Loucy (cell line): ENCODE measurements around the gene CCT7.

ENCODE experiments used
- H2AFZ ChIP-seq: fragments of 200-600 bp; sonication (generic); 2 replicates; pipeline ENCODE4 v1.6.0; 2016; ENCODE audit warnings: antibody characterized with exemption, mild to moderate bottlenecking, low read length, moderate library complexity
- H3F3A ChIP-seq: fragments of 200-600 bp; 2 replicates; pipeline ENCODE4 v1.6.0; 2016; ENCODE audit warnings: antibody characterized with exemption, low read depth, mild to moderate bottlenecking
- H3K27me3 ChIP-seq: fragments of 200-600 bp; sonication (generic); 2 replicates; pipeline ENCODE4 v1.6.1; 2014; ENCODE audit warnings: low read length, mild to moderate bottlenecking; ENCODE audit not compliant: insufficient read depth, poor library complexity, severe bottlenecking
- H3K36me3 ChIP-seq: fragments of 200-600 bp; sonication (generic); 2 replicates; pipeline ENCODE4 v1.6.1; 2016; ENCODE audit warnings: low read length; ENCODE audit not compliant: insufficient read depth
- H3K4me1 ChIP-seq: fragments of 200-600 bp; sonication (generic); 2 replicates; pipeline ENCODE4 v1.5.1; 2014; ENCODE audit warnings: low read length, mild to moderate bottlenecking; ENCODE audit not compliant: insufficient read depth, poor library complexity, severe bottlenecking
- H3K4me2 ChIP-seq: fragments of 200-600 bp; sonication (generic); 2 replicates; pipeline ENCODE4 v1.6.0; 2014; ENCODE audit warnings: antibody characterized with exemption, low read length, low read depth, mild to moderate bottlenecking; ENCODE audit not compliant: poor library complexity, severe bottlenecking
- H3K4me3 ChIP-seq: fragments of 200-600 bp; sonication (generic); 2 replicates; pipeline ENCODE4 v1.5.1; 2014; ENCODE audit warnings: low read length, mild to moderate bottlenecking, mixed read lengths; ENCODE audit not compliant: poor library complexity, severe bottlenecking
- H3K79me2 ChIP-seq: fragments of 200-600 bp; sonication (generic); 2 replicates; pipeline ENCODE4 v1.6.1; 2014; ENCODE audit warnings: low read length; ENCODE audit not compliant: insufficient read depth
- H3K9ac ChIP-seq: fragments of 200-600 bp; sonication (generic); 2 replicates; pipeline ENCODE4 v1.6.0; 2014; ENCODE audit warnings: mild to moderate bottlenecking, low read depth, low read length, moderate library complexity; ENCODE audit not compliant: poor library complexity, severe bottlenecking
- H3K9me2 ChIP-seq: fragments of 200-600 bp; sonication (generic); replicated peaks from 2 replicates; pipeline ENCODE4 v1.6.1; 2016; ENCODE audit warnings: low read depth, low read length, mixed read lengths
- H3K9me3 ChIP-seq: fragments of 200-600 bp; sonication (generic); 2 replicates; pipeline ENCODE4 v1.6.1; 2014; ENCODE audit warnings: mild to moderate bottlenecking, antibody characterized with exemption, low read length, low read depth; ENCODE audit not compliant: insufficient read depth
- H4K20me1 ChIP-seq: fragments of 200-600 bp; sonication (generic); 2 replicates; pipeline ENCODE4 v1.6.0; 2014; ENCODE audit warnings: antibody characterized with exemption, low read length, mild to moderate bottlenecking; ENCODE audit not compliant: insufficient read depth, poor library complexity, severe bottlenecking
- CTCF ChIP-seq: fragments of 200-600 bp; sonication (generic); conservative IDR thresholded peaks from 2 replicates; pipeline ENCODE4 v1.5.1; 2014; ENCODE audit warnings: mild to moderate bottlenecking, antibody characterized with exemption, low read length
- EZH2phosphoT487 ChIP-seq: fragments of 200-600 bp; IDR thresholded peaks from 2 replicates; pipeline ENCODE4 v1.6.1; 2018; ENCODE audit warnings: antibody characterized with exemption, mild to moderate bottlenecking, moderate library complexity, borderline replicate concordance

Gene CCT7

GRCh38 chr2:73257425-73258125, 23.5 kb downstream of the CCT7 start:
- Histone ChIP-seq H2AFZ (no peak overlapping the region), H3K9me2 (no peaks in the 10 kb centered on the region), H3F3A (no peaks in the 10 kb centered on the region), H4K20me1 (no peaks in the 10 kb centered on the region), H3K79me2 (no peaks in the 10 kb centered on the region), H3K4me2 (no peak overlapping the region), H3K36me3 (peaks cover 60% of the 10 kb centered on the region; the same call in 1 of the 2 replicates), H3K4me1 (no peaks in the 10 kb centered on the region), H3K27me3 (no peaks in the 10 kb centered on the region), H3K4me3 (no peak overlapping the region), H3K9ac (no peak overlapping the region), H3K9me3 (no peaks in the 10 kb centered on the region)
- no peak for TF ChIP-seq CTCF
- no peak for TF ChIP-seq EZH2phosphoT487

GRCh38 chr2:73258186-73258912, 24.2 kb downstream of the CCT7 start:
- H3K4me2 ChIP-seq: no peak overlapping the region
- H3K9ac ChIP-seq: no peak overlapping the region
- no peaks in the 10 kb centered on the region for H3K79me2 ChIP-seq
- peaks cover 58% of the 10 kb centered on the region; the same call in 1 of the 2 replicates for H3K36me3 ChIP-seq
- H3K9me2 ChIP-seq: no peaks in the 10 kb centered on the region
- H2AFZ ChIP-seq: no peak overlapping the region
- no peaks in the 10 kb centered on the region for H3K4me1 ChIP-seq
- TF ChIP-seq EZH2phosphoT487: no peak
- no peak for TF ChIP-seq CTCF
- no peaks in the 10 kb centered on the region for H3K9me3 ChIP-seq
- no peaks in the 10 kb centered on the region for H4K20me1 ChIP-seq
- no peaks in the 10 kb centered on the region for H3K27me3 ChIP-seq
- no peak overlapping the region for H3K4me3 ChIP-seq
- no peaks in the 10 kb centered on the region for H3F3A ChIP-seq

GRCh38 chr2:73258913-73259215, 24.8 kb downstream of the CCT7 start:
- no peak overlapping the region for H3K9ac ChIP-seq
- no peaks in the 10 kb centered on the region for H3K79me2 ChIP-seq
- H4K20me1 ChIP-seq: no peaks in the 10 kb centered on the region
- H3F3A ChIP-seq: no peaks in the 10 kb centered on the region
- H3K36me3 ChIP-seq: peaks cover 58% of the 10 kb centered on the region; the same call in 1 of the 2 replicates
- no peaks in the 10 kb centered on the region for H3K9me3 ChIP-seq
- no peak for TF ChIP-seq EZH2phosphoT487
- no peak for TF ChIP-seq CTCF
- no peak overlapping the region for H2AFZ ChIP-seq
- H3K9me2 ChIP-seq: no peaks in the 10 kb centered on the region
- no peaks in the 10 kb centered on the region for H3K4me1 ChIP-seq
- H3K4me3 ChIP-seq: no peak overlapping the region
- no peak overlapping the region for H3K4me2 ChIP-seq
- no peaks in the 10 kb centered on the region for H3K27me3 ChIP-seq
